NCI-H446 (cell line): ENCODE data around the gene CAMTA1.
A peak's percentile ranks its signal among the peaks of the same experiment; 100 is the strongest.
"Not testable (repeated sequence)": the region's sequence is repeated elsewhere in the genome, so short reads cannot be mapped to it uniquely, and the experiment has no call there.

Source experiments
- DNase-seq, 2 experiments: peaks; one replicate each; lab custom pipeline; 2025; lab: John Stamatoyannopoulos, UW

Gene CAMTA1

DNA sequence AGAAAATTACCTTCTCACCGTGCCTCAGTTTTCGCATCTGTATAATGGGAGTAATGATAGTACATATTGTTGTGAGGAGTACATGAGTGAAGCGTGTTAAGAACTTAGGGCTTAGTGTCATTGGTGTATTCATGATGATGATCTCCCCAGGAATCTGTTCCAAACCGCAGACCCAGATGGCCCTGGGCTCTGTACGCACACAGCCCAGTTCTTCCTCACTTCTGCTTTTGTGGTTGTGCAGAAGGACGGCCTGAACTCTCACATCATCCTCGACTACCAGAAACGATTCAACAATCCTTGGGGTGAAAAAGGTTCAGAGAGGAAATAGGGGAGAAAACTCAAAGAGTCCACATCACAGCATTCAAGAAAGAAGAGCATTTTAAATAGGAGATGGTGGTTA, 323.0 kb downstream of the CAMTA1 start:
- no peak for DNase-seq

DNA sequence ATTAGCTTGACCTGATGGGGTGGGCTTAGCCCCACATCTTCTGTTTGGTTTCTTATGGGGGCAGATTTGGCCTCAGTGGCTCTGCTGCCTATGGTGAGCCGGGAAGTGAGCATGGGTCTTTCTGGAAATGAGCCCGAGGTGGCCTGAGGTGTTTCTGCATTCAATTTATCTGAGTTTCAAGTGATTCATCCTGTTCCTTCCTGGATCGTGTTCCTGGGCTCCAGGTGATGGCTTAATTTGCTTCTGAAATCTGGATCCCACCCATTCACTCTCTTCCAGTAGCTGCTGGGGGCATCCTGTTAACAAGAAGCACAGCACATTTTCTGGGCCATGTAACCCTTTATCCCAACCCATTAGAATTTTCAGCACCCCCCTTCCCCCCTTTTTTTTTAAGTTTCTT, 324.6 kb downstream of the CAMTA1 start:
- no peak for DNase-seq

DNA sequence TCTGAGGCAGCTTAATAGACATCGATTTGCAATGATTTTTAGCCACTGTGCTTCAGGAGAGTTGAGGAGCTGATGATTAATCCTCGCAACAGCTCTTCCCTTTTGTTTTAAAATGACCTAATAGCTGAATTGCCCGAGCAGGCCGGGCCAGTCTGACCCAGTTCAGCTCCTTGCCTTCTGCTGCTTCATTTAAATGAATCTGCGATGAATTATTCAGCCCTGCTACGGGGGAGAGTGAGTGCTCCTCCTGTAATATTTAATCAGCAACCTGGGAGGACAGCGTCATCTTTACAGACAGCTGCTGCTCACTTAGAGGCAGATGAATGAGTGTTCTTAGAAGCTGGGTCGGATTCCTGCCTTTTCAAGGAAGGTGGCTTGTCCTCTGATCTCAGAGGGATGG, 325.1 kb downstream of the CAMTA1 start:
- no peak for DNase-seq

DNA sequence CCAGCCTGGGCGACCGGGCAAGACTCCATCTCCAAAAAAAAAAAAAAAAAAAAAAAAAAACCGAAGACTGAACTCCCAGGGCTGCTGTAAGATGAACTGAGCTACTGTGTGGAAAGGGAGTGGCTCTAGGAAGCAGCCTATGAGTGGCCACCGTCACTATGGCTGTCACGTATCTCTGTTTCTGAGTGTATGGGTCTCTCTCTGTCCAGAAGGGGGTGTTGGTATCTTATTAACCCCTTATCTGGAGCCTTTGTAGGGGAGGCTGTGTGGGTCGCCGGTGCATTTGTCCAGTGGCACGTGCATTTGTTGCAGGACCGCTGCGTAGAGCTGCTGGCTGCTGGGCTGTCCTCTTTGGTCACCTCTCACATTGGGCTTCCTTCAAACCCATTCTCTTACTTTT, 326.6 kb downstream of the CAMTA1 start:
- DNase-seq: no peak

DNA sequence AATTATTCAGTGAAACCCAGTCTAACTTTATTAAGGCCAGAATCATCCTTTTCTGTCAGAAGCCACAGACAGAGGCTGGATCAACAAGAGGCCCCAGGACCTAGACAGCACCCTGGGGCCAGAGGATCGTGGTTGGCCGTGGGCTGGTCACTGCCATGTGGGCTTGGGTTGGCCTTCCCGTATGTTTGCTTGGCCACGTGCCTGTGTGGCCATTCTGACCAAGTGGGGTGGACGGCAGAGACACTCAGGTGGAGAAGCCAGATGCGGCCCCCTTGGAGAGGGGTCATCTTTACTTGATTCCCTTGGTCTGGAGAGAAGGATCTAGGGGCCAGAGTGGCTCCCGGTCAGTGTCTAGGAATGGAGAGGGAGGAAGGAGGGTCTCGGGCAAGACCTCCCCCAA, 327.9 kb downstream of the CAMTA1 start:
- no peak for DNase-seq

DNA sequence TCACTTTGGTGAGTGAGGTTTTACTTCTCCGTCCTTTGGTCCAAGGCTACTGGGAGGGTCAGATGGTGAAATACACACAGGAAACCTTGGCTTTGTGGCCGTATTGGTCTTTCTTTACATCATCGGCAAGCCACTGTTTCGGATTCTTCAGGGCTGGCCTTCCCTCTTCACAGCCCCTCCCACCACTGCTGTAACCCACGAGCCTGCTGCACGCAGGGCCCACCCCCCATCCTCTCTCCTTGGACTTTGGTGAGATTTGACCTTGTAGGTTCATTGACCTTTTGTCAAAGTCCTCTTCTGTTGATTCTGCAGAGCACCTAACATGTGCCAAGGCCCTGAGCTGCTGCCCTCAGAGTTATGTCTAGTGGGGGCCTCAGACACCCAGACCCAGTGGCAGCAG, 328.6 kb downstream of the CAMTA1 start:
- no peak for DNase-seq

DNA sequence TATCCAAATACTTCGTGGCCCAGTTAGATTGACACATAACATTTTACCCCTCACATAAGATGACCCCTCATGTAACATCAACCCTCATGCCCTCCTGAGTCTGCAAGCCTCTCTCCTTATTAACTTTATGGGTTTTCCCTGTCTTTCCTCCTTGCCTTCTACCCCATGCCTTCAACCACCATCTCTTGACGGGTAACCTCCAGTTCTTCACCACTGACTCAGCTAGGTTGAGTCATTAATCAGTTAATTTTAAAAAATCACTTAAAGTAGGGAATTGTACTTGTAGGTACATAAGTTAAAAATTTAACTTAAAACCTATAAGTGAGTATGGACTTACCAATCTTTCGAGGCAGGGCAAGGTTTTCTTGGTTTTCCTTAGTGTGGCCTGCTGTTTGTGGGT, 330.7 kb downstream of the CAMTA1 start:
- DNase-seq: no peak

DNA sequence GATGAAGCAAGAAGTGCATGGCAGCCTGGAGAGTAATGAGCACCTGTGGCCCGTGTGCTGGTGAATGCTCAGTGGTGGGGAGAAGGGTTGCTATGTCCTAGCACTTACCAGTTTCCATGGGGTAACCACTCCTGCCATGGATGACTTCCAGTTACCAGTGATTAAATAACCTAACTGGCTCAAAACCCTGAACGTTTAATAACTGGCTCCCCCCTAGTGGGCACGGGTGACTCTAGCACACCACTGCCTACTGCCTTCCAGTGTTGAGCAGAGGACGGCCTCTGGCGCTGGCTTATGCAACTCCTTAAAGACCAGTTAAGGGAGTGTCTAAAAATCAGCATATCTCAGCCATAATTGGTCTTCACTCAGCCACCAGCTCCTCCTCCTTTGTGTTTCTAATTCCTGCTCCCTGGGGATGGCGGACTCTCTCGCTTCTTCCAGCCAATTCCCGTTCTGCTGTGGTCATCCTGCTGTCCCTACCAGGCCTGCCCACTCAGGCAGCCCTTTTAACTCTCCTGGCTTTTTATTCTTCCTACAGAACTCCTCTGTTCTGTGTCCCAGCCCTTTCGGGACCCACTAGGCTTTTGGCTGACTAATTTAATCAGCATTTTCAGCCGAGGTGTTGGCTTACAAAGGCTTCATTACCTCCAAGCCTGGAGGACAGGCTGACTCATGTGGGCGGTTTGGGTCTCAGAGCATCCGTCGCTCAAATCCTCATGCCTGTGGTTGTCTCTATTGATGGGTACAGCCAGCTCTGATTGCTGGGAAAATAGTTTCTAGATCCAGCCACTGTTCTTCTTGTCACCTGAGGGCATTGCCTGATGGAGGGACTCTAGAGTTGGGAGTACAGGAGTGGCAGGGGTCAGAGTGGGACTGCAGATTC, 332.4 kb downstream of the CAMTA1 start:
- peak in 1 of 2 experiments; percentile 22 for DNase-seq

DNA sequence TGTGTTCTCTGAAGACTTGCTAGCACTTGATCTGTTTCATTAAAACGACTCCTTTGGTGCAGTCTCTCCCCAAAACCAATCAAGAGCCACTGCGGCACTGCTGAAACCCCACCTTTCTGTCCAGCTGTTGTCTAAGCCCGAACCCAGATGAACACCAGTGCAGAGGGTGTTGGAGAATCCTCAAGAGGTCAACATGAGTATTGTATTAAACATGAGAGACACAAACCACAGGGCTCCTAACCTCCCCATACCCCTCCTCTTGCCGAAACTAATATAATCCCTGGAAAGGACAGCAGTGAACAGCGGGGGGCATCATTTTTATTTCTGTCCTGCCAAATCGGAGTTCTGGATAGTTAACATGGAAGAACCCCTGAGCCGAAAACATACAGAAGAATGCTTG, 333.9 kb downstream of the CAMTA1 start:
- DNase-seq: peak in 1 of 2 experiments; percentile 5

DNA sequence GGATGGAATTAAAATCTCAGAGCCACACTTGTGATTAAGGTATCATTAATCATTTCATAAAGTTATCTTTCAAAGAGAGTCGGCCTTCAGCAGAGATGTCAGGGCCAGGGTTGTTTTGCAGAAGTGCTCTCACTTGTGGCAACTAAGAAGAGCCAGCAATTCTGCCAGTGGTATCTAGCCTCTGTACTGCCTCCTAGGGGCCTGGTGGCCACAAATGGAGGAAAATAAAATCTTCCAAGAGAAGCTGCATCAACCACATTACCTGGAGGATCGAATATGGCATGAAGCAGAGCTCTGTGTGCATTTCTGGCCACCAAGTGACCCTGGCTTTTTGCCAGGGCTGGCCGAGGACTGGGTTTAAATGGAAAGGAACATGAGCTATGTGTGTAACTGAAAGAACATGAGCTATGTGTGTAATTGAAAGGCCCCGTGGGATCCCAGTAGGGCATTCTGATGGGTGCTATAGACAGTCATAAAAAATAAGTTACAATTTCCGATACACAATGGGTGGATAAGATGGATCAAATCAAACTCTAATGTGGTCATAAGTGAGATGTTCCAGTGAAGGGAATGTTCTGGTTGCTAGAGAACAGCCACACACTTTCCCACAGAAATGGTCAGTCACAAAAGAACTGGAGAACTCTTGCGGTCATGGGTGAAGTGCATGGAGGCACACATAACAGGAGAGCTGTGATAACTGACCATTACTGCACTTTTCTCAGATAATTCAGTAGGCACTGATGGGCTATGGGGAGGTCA, 335.8 kb downstream of the CAMTA1 start:
- DNase-seq: no peak

DNA sequence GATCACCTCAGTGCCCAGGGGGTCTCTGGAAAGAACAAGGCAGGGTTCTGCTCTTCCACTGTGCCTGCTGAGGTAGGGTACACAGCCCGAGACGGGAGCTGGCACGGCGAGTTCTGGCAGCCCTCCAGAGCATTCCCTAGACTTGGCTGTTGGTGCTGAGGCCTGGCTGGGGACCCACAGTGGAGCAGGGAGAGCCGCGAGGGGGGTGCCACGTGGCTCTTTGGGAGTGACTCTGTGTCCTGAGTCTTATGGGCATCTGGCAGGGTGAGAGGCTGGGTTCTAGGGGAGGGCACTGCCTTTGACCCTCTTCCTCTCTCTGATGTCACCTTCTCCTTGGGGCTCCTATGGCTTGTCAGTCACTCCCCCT, 336.4 kb downstream of the CAMTA1 start:
- peak in 1 of 2 experiments; percentile 51 for DNase-seq

DNA sequence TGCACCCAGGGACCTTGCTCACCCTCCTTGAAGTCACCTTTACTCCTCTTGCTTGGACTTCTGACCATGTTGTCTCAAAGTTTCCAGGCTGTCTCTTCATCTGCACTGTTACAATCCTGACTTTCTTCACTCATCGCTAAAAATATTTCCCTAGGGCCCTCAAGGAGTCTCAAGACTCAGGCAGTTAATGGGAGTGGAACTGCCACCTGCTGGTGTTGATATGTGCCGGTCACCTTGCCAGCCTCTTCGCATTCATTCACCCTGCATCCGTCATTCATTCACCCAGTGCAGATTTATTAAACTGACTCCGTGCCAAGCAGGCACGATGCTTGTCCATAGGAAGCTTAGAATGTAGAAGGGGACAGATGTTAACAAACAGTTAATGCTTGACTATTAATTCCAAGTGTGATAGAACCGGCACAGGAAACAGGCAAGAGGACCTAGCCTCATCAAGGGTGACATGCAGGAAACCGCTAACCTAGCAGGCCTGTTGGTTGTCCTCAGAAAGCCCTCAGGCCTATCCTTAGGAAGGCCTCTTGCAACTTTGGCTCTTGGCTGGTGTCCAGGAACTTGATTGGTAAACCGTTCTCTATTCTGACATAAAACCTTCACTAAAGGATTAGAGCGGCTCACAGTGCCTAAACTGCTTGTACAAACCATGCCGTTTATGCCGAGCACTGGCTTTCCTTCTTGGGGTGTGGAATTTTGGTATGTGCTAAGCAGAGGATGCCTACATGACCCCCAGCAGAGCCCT, 342.2 kb downstream of the CAMTA1 start:
- no peak for DNase-seq

DNA sequence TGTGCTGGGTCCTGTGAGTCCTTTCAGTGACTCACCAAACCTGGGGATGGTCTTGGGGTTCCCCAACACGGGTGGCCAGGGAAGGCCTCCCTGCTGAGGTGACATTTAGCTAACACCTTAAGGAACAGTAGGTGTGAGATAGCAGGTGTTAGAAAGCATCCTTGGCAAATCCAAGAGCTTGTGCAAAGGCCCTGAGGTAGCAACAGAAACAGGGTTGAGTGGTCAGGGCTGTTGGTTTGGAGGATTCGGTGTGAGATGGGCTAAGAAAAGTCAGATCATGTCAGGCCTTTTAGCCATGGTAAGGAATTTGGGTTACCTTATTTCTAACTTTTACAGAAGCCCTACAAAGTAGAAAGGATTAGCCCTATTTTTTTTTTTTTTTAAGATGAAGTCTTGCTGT, 343.0 kb downstream of the CAMTA1 start:
- DNase-seq: no peak

DNA sequence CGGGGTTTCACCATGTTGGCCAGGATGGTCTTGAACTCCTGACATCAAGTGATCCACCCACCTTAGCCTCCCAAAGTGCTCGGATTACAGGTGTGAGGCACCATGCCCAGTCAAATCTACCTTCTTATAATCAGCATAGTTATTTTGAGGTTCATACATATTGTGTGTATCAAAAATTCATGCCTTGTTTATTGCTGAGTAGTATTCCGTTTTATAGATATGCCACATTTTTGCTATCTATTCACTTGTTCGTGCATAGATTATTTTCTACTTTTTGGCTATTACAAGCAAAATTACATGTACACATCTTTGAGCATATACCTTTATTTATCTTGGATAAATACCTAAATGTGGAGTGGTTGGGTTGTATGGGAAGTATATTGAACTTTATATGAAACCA, 344.9 kb downstream of the CAMTA1 start:
- no peak for DNase-seq

DNA sequence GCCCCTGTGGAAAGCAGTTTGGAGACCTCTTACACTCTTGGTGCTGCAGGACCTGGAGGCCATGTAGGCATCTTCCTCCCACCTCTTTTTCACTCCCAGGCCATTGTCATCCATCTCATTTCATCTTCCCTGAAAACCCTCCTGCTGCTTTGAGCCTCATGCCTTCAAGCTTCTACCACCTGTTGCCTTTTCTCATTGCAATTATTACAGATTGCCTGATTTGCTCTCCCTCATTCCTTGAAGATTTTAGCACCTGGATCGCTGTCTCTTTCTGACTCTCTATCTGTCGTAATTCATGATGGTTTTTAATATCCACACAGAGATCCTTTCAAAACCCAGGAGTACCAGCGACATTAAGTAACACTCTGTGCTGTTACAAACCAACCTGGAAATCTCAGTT, 350.2 kb downstream of the CAMTA1 start:
- no peak for DNase-seq

DNA sequence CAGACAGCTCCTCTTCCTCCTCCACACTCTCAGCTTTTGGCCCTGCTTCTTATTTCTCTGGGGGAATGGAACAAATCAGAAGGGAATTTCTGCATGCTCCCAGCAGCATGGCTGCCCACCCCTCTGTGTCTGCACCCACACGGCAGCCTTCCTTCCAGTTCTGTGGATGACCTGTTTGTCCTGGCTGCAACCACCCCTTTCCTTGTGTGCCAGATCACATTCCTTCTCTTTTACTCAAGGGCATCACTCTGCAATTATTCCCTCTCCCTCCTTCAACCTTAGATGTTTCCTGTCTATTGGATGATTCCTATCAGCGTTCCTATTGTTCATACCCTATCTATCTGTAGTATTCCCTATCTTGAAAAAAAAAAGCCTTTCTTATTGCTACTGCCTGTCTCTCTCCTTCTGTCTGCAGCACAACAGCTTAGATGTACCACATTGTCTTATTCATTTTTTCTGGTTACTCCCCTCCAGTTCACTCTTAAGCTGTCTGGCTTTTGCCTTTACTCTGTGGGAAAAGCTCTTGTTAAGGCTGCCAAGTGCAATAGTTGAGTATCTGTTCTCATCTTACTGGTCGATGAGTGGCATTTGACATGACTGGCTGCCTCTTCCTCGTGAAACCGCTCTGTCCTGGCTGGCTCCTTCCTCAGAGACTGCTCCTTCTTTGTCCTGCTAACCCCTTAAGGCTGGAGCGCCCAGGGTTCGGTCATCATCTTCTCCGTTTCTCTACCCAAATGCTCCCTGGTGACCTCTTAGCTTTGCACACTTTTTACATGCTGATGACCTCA, 351.1 kb downstream of the CAMTA1 start:
- no peak for DNase-seq

DNA sequence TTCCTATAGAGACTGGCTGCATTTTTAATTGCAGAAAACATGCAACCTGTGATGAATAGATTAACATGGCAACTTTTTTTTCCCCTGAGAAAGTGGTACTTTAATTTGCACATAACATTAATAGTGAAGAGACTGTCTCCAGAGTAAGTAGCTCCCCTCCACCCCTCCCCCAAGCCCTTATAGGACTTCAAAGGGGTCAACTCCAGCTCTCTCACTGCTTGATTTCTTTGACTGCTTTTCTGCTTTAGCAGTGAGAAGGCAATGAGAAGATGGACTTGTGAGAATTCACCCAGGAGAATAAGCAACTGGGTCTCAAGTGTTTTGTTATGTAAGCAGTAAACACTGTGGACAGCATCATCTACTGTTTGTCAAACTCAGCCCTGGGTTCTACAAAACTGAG, 355.0 kb downstream of the CAMTA1 start:
- no peak for DNase-seq

DNA sequence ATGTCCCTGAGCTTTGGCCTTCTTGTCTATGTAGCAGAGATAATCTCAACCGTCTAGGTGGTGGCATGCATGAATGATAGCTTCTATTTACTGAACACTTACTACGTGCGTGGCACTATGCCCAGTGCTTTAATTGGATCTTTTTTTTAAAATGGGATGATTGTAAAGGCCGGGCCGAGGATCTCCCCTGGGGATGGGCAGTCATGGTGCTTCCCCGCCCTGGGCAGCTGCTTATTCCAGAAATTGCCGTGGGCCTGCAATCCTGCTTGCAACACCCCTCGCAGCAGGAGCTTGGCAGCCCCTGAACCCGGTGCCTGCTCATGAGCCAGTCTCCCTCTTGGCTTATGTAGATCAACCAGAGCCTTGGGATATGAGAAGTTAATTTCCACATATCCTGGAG, 360.7 kb downstream of the CAMTA1 start:
- no peak for DNase-seq

DNA sequence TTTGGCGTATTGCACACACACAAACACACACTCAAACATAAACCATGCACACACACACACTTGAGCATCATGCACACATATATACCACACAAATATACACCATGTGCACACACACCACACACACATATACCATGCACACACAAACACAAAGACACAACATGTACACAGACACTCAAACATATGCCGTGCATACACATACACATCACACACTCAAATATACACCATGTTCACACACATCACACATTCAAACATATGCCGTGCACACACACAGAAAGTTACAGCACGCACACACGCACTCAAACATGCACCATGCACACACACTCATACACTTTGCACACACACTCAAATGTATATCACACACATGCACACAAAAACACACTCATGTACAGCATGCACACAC, 361.5 kb downstream of the CAMTA1 start:
- DNase-seq: no peak

DNA sequence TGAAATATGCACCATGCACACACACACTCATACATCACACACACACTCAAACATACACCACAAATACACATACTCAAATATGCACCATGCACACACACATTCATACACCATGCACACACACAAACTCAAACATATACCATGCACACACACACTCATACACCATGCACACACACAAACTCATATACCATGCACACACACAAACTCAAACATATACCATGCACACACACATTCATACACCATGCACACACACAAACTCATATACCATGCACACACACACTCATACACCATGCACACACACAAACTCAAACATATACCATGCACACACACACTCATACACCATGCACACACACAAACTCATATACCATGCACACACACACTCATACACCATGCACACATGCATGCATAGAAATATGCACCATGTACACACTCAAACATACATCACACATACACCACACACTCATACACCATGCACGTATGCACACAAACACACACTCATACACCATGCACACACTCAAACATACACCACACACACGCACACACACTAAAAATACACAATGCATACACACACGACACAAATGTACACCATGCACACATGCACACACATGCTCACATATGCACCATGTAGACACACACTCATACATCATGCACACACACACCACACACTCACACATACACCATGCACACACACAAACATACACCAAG, 362.5 kb downstream of the CAMTA1 start:
- DNase-seq: not testable (repeated sequence)
